Neural crest cell (in vitro differentiated cells): ENCODE data around the gene HNMT. TPM values are rescaled to one million over a fixed set of nuclear protein-coding genes. Genes with fewer than 3 reads are reported as not detected.

ENCODE experiments used
- DNase-seq: peaks from one replicate; pipeline ENCODE4 v3.0.0; 2021; ENCODE audit warnings: low read depth, mixed read lengths, low spot score
- H3K27ac Mint-ChIP-seq: one replicate; pipeline ENCODE4 v1.8.0; 2021; ENCODE audit warnings: mild to moderate bottlenecking, mixed read lengths; ENCODE audit not compliant: unreplicated experiment
- H3K27me3 Mint-ChIP-seq: 2 replicates; pipeline ENCODE4 v1.8.0; 2021; ENCODE audit warnings: low read depth, mild to moderate bottlenecking, mixed read lengths
- H3K36me3 Mint-ChIP-seq: 2 replicates; pipeline ENCODE4 v1.8.0; 2021; ENCODE audit warnings: low read depth, mild to moderate bottlenecking, mixed read lengths
- H3K4me1 Mint-ChIP-seq: 2 replicates; pipeline ENCODE4 v1.8.0; 2021; ENCODE audit warnings: mixed read lengths
- H3K4me3 Mint-ChIP-seq: one replicate; pipeline ENCODE4 v1.8.0; 2021; ENCODE audit warnings: mild to moderate bottlenecking, mixed read lengths
- H3K9me3 Mint-ChIP-seq: 2 replicates; pipeline ENCODE4 v1.8.0; 2021; ENCODE audit warnings: mixed read lengths
- total RNA-seq: library from RNA; stranded (reverse); gene quantifications from 2 replicates; pipeline ENCODE4 v1.2.1, GENCODE V29; 2021
- TF ChIP-seq, protein P1 (sequence below): fragments of 200-600 bp; sonication (generic); conservative IDR thresholded peaks from 2 replicates; pipeline ENCODE4 v1.5.0; 2021; ENCODE audit warnings: antibody characterized with exemption, mild to moderate bottlenecking

Gene HNMT
- total RNA-seq, 1 donor from 2014 or later, result 5.5 TPM

DNA sequence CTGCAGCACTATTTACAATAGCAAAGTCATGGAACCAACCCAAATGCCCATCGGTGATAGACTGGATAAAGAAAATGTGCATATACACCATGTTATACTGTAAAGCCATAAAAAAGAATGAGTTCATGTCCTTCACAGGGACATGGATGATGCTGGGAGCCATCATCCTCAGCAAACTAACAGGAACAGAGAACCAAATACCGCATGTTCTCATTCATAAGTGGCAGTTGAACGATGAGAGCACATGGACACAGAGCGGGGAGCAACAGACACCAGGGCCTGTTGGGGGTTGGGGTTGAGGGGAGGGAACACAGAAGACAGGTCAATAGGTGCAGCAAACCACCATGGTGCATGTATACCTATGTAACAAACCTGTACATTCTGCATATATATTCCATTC, 33.5 kb downstream of the HNMT start:
- DNase-seq, result no peak
- Mint-ChIP-seq H3K36me3 (peaks cover 12% of the 10 kb centered on the region), H3K4me1 (no peaks in the 10 kb centered on the region), H3K27me3 (no peaks in the 10 kb centered on the region), H3K4me3 (no peak overlapping the region), H3K9me3 (peaks cover 25% of the 10 kb centered on the region), H3K27ac (no peak overlapping the region)
- TF ChIP-seq, protein P1, sequence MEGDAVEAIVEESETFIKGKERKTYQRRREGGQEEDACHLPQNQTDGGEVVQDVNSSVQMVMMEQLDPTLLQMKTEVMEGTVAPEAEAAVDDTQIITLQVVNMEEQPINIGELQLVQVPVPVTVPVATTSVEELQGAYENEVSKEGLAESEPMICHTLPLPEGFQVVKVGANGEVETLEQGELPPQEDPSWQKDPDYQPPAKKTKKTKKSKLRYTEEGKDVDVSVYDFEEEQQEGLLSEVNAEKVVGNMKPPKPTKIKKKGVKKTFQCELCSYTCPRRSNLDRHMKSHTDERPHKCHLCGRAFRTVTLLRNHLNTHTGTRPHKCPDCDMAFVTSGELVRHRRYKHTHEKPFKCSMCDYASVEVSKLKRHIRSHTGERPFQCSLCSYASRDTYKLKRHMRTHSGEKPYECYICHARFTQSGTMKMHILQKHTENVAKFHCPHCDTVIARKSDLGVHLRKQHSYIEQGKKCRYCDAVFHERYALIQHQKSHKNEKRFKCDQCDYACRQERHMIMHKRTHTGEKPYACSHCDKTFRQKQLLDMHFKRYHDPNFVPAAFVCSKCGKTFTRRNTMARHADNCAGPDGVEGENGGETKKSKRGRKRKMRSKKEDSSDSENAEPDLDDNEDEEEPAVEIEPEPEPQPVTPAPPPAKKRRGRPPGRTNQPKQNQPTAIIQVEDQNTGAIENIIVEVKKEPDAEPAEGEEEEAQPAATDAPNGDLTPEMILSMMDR, result no peak

DNA sequence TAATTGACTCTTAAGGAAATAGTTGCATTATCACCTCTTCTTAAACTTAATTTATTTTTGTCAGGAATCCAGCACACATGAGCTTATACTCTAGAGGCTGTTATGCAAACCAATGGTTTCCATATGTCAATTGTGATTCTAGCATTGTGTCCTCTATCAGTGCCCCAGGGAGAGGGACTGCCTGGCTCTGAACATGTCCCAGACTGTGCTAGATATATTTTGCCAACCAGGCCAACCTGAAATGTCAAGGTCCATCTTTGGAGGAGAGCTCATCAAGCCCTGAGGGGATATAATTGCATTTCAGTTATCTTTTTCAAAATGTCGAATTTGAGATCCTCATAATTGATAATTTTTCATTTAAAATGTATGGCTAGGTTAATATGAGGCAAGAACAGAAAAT, 34.2 kb downstream of the HNMT start:
- TF ChIP-seq, protein P1, result no peak
- Mint-ChIP-seq H3K4me1 (no peaks in the 10 kb centered on the region), H3K36me3 (peaks cover 7% of the 10 kb centered on the region), H3K27me3 (no peaks in the 10 kb centered on the region), H3K27ac (no peak overlapping the region), H3K4me3 (no peak overlapping the region), H3K9me3 (peaks cover 20% of the 10 kb centered on the region)
- no peak for DNase-seq

DNA sequence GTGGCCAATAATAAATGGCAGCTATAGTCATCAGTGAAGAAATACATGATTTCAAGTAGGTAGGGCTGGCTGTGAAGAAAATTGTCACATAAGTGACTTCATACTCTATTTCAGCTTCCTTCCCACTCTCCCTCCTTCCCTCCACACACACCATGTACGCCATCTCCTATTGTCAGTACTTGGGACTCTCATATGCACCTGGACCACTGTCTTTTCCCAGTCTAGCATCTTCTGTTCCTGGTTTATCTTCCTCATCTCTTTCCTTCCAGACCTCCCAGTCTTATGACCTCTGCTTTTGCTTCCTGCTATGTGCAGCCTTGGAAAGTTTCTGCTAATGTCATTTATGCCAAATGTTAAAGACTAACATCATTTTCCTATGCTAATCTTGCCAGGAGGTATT, 35.0 kb downstream of the HNMT start:
- Mint-ChIP-seq H3K27ac (no peak overlapping the region), H3K4me1 (no peaks in the 10 kb centered on the region), H3K36me3 (peaks cover 5% of the 10 kb centered on the region), H3K4me3 (no peak overlapping the region), H3K27me3 (no peaks in the 10 kb centered on the region), H3K9me3 (peaks cover 16% of the 10 kb centered on the region)
- DNase-seq, result no peak
- TF ChIP-seq, protein P1, result no peak

DNA sequence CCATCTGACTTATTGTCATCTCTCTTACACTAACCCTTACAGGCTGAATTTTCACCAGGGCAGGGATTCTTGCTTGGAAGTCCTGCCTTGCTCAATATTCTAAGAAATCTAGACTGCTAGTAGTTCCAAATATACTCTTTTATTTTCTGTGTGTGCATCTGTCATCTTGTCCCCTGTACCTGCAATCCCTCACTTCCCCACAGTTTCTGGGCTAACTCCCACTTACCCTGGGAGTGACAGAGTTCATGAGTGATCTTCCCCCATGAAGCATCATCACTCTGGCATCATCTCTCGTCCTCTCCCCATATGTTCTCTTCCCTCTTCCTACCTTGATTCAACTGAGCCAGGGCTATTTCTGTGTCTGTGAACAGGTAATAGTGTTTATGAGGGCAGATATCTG, 35.7 kb downstream of the HNMT start:
- TF ChIP-seq, protein P1, result no peak
- Mint-ChIP-seq H3K27me3 (no peaks in the 10 kb centered on the region), H3K4me1 (no peaks in the 10 kb centered on the region), H3K4me3 (no peak overlapping the region), H3K36me3 (no peaks in the 10 kb centered on the region), H3K27ac (peak overlapping the region; percentile 1), H3K9me3 (peaks cover 9% of the 10 kb centered on the region)
- DNase-seq, result no peak

DNA sequence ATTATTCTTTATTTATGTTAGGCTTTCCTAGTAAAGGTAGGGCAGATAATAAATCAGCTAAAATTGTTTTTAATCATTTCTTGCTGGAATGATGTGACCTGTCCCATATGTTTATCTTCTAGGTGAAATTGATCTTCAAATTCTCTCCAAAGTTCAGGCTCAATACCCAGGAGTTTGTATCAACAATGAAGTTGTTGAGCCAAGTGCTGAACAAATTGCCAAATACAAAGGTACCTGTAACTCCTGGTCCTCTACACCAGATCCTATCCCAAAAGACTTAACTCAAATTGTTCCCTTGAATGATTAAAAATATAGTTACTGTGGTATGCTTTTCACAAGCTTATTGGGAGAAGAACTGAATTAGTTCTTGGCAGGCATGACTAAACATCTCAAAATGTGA, 36.5 kb downstream of the HNMT start:
- TF ChIP-seq, protein P1, result no peak
- H3K9me3 Mint-ChIP-seq, result peaks cover 6% of the 10 kb centered on the region
- no peak overlapping the region for H3K27ac Mint-ChIP-seq
- H3K4me1 Mint-ChIP-seq, result no peaks in the 10 kb centered on the region
- H3K4me3 Mint-ChIP-seq, result no peak overlapping the region
- no peak for DNase-seq
- no peaks in the 10 kb centered on the region for H3K36me3 Mint-ChIP-seq
- H3K27me3 Mint-ChIP-seq, result no peaks in the 10 kb centered on the region

DNA sequence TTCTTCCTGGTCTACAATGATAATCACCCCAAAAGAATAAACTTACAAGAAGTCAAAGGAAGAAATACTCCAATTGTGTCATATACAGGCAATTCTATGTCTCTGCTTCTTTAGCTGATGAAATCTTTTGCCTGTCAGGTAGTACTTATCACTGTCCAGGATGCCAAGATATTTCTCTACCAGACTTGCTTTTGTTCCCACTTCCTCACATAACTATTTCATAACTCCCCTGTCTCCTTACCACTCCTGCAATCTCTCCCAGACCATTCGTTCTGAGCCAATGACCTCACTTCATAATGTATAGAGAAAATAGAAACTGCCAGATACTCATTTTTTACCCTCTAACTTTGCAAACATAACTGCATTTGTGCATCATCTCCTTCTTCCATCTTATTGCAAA, 39.1 kb downstream of the HNMT start:
- no peaks in the 10 kb centered on the region for H3K27me3 Mint-ChIP-seq
- TF ChIP-seq, protein P1, result no peak

More for the DNA sequence above, 39.1 kb downstream of the HNMT start:
- no peaks in the 10 kb centered on the region for H3K4me1 Mint-ChIP-seq
- H3K9me3 Mint-ChIP-seq, result no peaks in the 10 kb centered on the region
- no peak overlapping the region for H3K27ac Mint-ChIP-seq
- no peak overlapping the region for H3K4me3 Mint-ChIP-seq
- no peak for DNase-seq
- H3K36me3 Mint-ChIP-seq, result no peaks in the 10 kb centered on the region
